Colon (tissue), 2 donors: Measurements from ENCODE around the gene HMGCS1.
"Not testable (repeated sequence)": the region's sequence is repeated elsewhere in the genome, so short reads cannot be mapped to it uniquely, and the experiment has no call there.

ENCODE experiments used
- FAIRE-seq: peaks from 2 replicates; lab custom pipeline; 2012; peaks lifted over from hg19 to GRCh38; lab: Jason Lieb, UNC
- donor health status: control.
- donor health status: control.

The HMGCS1 gene

GRCh38 chr5:43312076-43312661 is 1.0 kb downstream of the HMGCS1 start:
- FAIRE-seq = no peak

GRCh38 chr5:43309637-43310036 is 3.6 kb downstream of the HMGCS1 start:
- no peak for FAIRE-seq

- no peak for FAIRE-seq
Measured at GRCh38 chr5:43309122-43309521, 4.1 kb downstream of the HMGCS1 start.

GRCh38 chr5:43306954-43307353 is 6.3 kb downstream of the HMGCS1 start:
- not testable (repeated sequence) for FAIRE-seq

- FAIRE-seq = no peak
Measured at GRCh38 chr5:43305948-43306565, 7.2 kb downstream of the HMGCS1 start.

GRCh38 chr5:43304525-43304924 is 8.7 kb downstream of the HMGCS1 start:
- no peak for FAIRE-seq

- FAIRE-seq = no peak
Measured at GRCh38 chr5:43303242-43303641, 10.0 kb downstream of the HMGCS1 start.

GRCh38 chr5:43302481-43302880 is 10.7 kb downstream of the HMGCS1 start:
- FAIRE-seq = no peak

GRCh38 chr5:43301653-43302091 is 11.5 kb downstream of the HMGCS1 start:
- no peak for FAIRE-seq

GRCh38 chr5:43300112-43300511 is 13.1 kb downstream of the HMGCS1 start:
- no peak for FAIRE-seq

- FAIRE-seq = no peak
Measured at GRCh38 chr5:43298443-43298842, 14.8 kb downstream of the HMGCS1 start.

- no peak for FAIRE-seq
Measured at GRCh38 chr5:43296835-43297234, 16.4 kb downstream of the HMGCS1 start.

- no peak for FAIRE-seq
Measured at GRCh38 chr5:43295202-43295601, 18.0 kb downstream of the HMGCS1 start.

GRCh38 chr5:43294226-43294625 is 19.0 kb downstream of the HMGCS1 start:
- no peak for FAIRE-seq

GRCh38 chr5:43290726-43291125 is 22.5 kb downstream of the HMGCS1 start:
- FAIRE-seq = no peak

- FAIRE-seq = no peak
Measured at GRCh38 chr5:43288269-43288831, 24.9 kb downstream of the HMGCS1 start.

- FAIRE-seq = no peak
Measured at GRCh38 chr5:43287493-43287892, 25.7 kb downstream of the HMGCS1 start.

GRCh38 chr5:43286623-43287022 is 26.6 kb downstream of the HMGCS1 start:
- no peak for FAIRE-seq

- no peak for FAIRE-seq
Measured at GRCh38 chr5:43281840-43282658, 31.2 kb downstream of the HMGCS1 start.

GRCh38 chr5:43279548-43280274 is 33.5 kb downstream of the HMGCS1 start:
- no peak for FAIRE-seq

GRCh38 chr5:43275391-43275790 is 37.8 kb downstream of the HMGCS1 start:
- FAIRE-seq = no peak

- FAIRE-seq = no peak
Measured at GRCh38 chr5:43274435-43275114, 38.6 kb downstream of the HMGCS1 start.
